Epithelial cell of proximal tubule (primary cell): ENCODE results near the gene NT5DC1. TPM values are rescaled to one million over a fixed set of nuclear protein-coding genes. Genes with fewer than 3 reads are reported as not detected.

Experiments used
- DNase-seq: peaks from one replicate; pipeline ENCODE4 v3.0.0-alpha.2; 2011; ENCODE audit warnings: low read depth
- H3K4me3 ChIP-seq: 2 replicates; pipeline ENCODE4 v1.5.1; 2011; ENCODE audit warnings: low read depth, mild to moderate bottlenecking, low read length
- CTCF ChIP-seq: conservative IDR thresholded peaks from 2 replicates; pipeline ENCODE4 v1.5.1; 2012; ENCODE audit warnings: low read depth, mild to moderate bottlenecking, low read length
- total RNA-seq: library from RNA; depleted of rRNA; stranded (reverse); fragments of >200 nt; gene quantifications from 2 replicates; pipeline ENCODE4 v1.2.3, GENCODE V29; 2015

Gene NT5DC1
- total RNA-seq, 1 donor from 2014 or later: 23.5 TPM

- DNase-seq: no peak
- H3K4me3 ChIP-seq: no peak overlapping the region
- no peak for TF ChIP-seq CTCF
Measured at GRCh38 chr6:116192786-116193185, 92.1 kb downstream of the NT5DC1 start.

DNA sequence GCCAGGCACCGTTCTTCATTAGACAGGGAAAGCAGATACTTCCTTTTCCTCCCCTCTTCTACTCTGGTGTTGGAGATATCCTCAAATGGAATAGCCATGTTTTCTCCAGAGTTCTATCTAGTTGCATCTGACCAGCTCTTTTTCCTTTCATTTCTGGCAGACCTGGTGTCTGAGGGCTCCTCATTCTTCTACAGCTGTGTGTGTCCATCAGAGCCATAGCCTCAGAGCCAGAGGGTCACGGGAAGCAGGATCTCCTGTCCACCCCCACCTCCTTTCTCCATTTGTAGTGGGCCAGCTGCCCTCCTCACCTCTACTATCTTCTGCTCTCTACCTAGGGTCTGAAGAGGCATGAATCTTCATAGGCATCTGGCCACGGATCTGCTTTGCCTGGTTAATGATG, 96.2 kb downstream of the NT5DC1 start:
- TF ChIP-seq CTCF: no peak
- DNase-seq: no peak
- H3K4me3 ChIP-seq: no peak overlapping the region

GRCh38 chr6:116200619-116201249, 100.1 kb downstream of the NT5DC1 start:
- DNase-seq: no peak

GRCh38 chr6:116201538-116201937, 100.9 kb downstream of the NT5DC1 start:
- DNase-seq: no peak
- no peak for TF ChIP-seq CTCF
- no peak overlapping the region for H3K4me3 ChIP-seq

More at GRCh38 chr6:116200619-116201249, 100.1 kb downstream of the NT5DC1 start:
- no peak for TF ChIP-seq CTCF
- H3K4me3 ChIP-seq: no peak overlapping the region

GRCh38 chr6:116205281-116205680, 104.6 kb downstream of the NT5DC1 start:
- DNase-seq: no peak
- TF ChIP-seq CTCF: no peak
- H3K4me3 ChIP-seq: no peak overlapping the region

DNA sequence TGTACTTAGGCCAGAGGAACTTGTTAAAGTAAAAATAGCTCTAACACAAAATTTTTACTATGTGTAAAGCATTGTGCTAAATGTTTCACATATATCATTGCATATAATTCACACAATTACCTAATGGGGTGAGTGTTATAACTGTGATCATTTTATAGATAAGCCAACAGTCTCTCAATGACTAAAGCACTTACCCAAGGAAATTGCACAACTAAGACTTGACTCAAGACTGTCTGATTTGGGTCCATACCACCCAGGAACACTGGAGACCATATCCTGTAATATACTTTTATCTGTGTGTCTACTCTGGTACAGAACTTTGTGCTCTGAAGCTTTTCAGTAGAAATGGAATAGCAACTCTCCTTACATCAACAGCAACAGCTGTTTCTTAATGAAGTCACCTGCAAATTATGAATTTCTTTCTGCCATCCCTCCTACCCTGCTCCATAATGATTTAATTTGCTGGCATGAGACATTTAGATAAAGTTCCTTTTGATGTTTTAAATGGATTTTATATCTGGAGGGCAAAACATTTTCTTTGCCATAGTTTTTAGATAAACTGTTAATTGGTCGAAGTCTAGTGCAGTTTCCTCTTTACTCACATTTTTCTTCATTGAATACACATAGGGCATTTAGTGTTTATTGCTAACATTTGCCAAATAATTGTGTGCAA, 105.7 kb downstream of the NT5DC1 start:
- TF ChIP-seq CTCF: no peak
- no peak for DNase-seq
- H3K4me3 ChIP-seq: no peak overlapping the region
